ENCODE measurements around the gene CCNDBP1.

The CCNDBP1 gene

GRCh38 chr15:43243020-43243645, 57.9 kb downstream of the CCNDBP1 start:
- no peaks in the 10 kb centered on the region for H3K36me3 ChIP-seq (ENCODE audit: control insufficient read depth, insufficient read depth, low read length)
- no peaks in the 10 kb centered on the region for H3K27me3 ChIP-seq (replicated peaks; ENCODE audit: control insufficient read depth, insufficient read depth, low read length)
- no peak for DNase-seq (ENCODE audit: extremely low read depth, insufficient read length)
- no peak overlapping the region for H3K4me3 ChIP-seq (replicated peaks; ENCODE audit: low read depth, low read length)
- TF ChIP-seq CTCF (IDR thresholded peaks at IDR 0.05; ENCODE audit: insufficient read depth, low read length, poor library complexity, severe bottlenecking), result no peak

- TF ChIP-seq CTCF (IDR thresholded peaks at IDR 0.05; ENCODE audit: insufficient read depth, low read length, poor library complexity, severe bottlenecking), result no peak
- Histone ChIP-seq H3K4me3 (replicated peaks; ENCODE audit: low read depth, low read length) (no peak overlapping the region), H3K27me3 (replicated peaks; ENCODE audit: control insufficient read depth, insufficient read depth, low read length) (no peaks in the 10 kb centered on the region)
These were observed 58.9 kb downstream of the CCNDBP1 start for GRCh38 chr15:43244092-43244491.

GRCh38 chr15:43246261-43246774, 61.1 kb downstream of the CCNDBP1 start:
- DNase-seq (ENCODE audit: extremely low read depth, insufficient read length), result no peak
- no peaks in the 10 kb centered on the region for H3K27me3 ChIP-seq (replicated peaks; ENCODE audit: control insufficient read depth, insufficient read depth, low read length)
- TF ChIP-seq CTCF (IDR thresholded peaks at IDR 0.05; ENCODE audit: insufficient read depth, low read length, poor library complexity, severe bottlenecking), result no peak

More at GRCh38 chr15:43244092-43244491, 58.9 kb downstream of the CCNDBP1 start:
- no peaks in the 10 kb centered on the region for H3K36me3 ChIP-seq (ENCODE audit: control insufficient read depth, insufficient read depth, low read length)
- no peak for DNase-seq (ENCODE audit: extremely low read depth, insufficient read length)

More at GRCh38 chr15:43246261-43246774, 61.1 kb downstream of the CCNDBP1 start:
- Histone ChIP-seq H3K36me3 (ENCODE audit: control insufficient read depth, insufficient read depth, low read length) (no peaks in the 10 kb centered on the region), H3K4me3 (replicated peaks; ENCODE audit: low read depth, low read length) (no peak overlapping the region)
